ENCODE data around the gene KIF26A.

Gene KIF26A

GRCh38 chr14:104113631-104114420 is 24.6 kb upstream of the KIF26A start:
- peak; percentile 9 for DNase-seq

- peak; percentile 10 for DNase-seq
These were observed 23.8 kb upstream of the KIF26A start for GRCh38 chr14:104114421-104115130.

- peak; percentile 6 for DNase-seq
These were observed 23.2 kb upstream of the KIF26A start for GRCh38 chr14:104115131-104115600.

GRCh38 chr14:104115691-104116287 is 22.6 kb upstream of the KIF26A start:
- no peak for DNase-seq

GRCh38 chr14:104116288-104116755 is 22.1 kb upstream of the KIF26A start:
- peak; percentile 12 for DNase-seq

- peak; percentile 22 for DNase-seq
These were observed 21.5 kb upstream of the KIF26A start for GRCh38 chr14:104116756-104117340.

- DNase-seq = peak; percentile 13
These were observed 20.9 kb upstream of the KIF26A start for GRCh38 chr14:104117341-104118005.

GRCh38 chr14:104118006-104118844 is 20.2 kb upstream of the KIF26A start:
- DNase-seq = peak; percentile 9

- DNase-seq = peak; percentile 9
These were observed 19.3 kb upstream of the KIF26A start for GRCh38 chr14:104119119-104119487.

GRCh38 chr14:104119488-104120251 is 18.7 kb upstream of the KIF26A start:
- DNase-seq = peak; percentile 9

- DNase-seq = peak; percentile 12
These were observed 18.1 kb upstream of the KIF26A start for GRCh38 chr14:104120281-104120741.

- DNase-seq = no peak
These were observed 17.2 kb upstream of the KIF26A start for GRCh38 chr14:104121142-104121541.

- no peak for DNase-seq
These were observed 14.5 kb upstream of the KIF26A start for GRCh38 chr14:104123879-104124278.

GRCh38 chr14:104125011-104125410 is 13.4 kb upstream of the KIF26A start:
- DNase-seq = no peak

GRCh38 chr14:104126753-104127152 is 11.6 kb upstream of the KIF26A start:
- DNase-seq = no peak

- DNase-seq = no peak
These were observed 9.4 kb upstream of the KIF26A start for GRCh38 chr14:104128981-104129380.

GRCh38 chr14:104129556-104129955 is 8.8 kb upstream of the KIF26A start:
- DNase-seq = no peak

GRCh38 chr14:104130974-104131651 is 7.3 kb upstream of the KIF26A start:
- no peak for DNase-seq

GRCh38 chr14:104131968-104132732 is 6.2 kb upstream of the KIF26A start:
- no peak for DNase-seq
